ENCODE data around the gene MORC3. TPM values are rescaled to one million over a fixed set of nuclear protein-coding genes. Genes with fewer than 3 reads are reported as not detected.

MORC3 gene
- total RNA-seq, 1 experiment from 2014 or later, result 18.7 TPM

DNA sequence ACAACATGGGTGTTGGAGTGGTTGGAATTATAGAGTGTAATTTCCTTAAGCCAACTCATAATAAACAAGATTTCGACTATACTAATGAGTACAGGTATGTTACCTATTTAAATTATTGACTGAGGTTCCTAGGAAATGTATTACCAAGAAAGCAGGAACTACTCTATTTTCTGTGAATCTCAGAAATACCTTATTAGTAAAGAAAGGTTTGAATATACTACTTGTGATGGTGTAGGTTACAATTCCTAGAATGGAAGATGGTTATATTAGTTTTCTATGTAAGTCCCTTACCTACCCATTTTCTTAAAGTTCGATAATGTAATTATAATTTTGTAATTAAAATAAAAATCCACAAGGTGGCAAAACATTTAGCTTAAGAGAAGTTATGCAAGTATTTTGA lies 29.3 kb downstream of the MORC3 start:
- TF ChIP-seq, protein P1, sequence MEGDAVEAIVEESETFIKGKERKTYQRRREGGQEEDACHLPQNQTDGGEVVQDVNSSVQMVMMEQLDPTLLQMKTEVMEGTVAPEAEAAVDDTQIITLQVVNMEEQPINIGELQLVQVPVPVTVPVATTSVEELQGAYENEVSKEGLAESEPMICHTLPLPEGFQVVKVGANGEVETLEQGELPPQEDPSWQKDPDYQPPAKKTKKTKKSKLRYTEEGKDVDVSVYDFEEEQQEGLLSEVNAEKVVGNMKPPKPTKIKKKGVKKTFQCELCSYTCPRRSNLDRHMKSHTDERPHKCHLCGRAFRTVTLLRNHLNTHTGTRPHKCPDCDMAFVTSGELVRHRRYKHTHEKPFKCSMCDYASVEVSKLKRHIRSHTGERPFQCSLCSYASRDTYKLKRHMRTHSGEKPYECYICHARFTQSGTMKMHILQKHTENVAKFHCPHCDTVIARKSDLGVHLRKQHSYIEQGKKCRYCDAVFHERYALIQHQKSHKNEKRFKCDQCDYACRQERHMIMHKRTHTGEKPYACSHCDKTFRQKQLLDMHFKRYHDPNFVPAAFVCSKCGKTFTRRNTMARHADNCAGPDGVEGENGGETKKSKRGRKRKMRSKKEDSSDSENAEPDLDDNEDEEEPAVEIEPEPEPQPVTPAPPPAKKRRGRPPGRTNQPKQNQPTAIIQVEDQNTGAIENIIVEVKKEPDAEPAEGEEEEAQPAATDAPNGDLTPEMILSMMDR (conservative IDR thresholded peaks at IDR 0.05), result no peak
- WGBS (ENCODE audit: extremely low coverage, insufficient read length, low lambda C conversion rate), result no CpG with 5 or more reads among the region's 2 CpGs

More for the DNA sequence above, 29.3 kb downstream of the MORC3 start:
- H3K23ac ChIP-seq (ENCODE audit: insufficient read length, low read depth, low read length), result no peak overlapping the region
- Mint-ChIP-seq H3K4me3 (no peak overlapping the region), H3K27me3 (ENCODE audit: low read depth) (no peaks in the 10 kb centered on the region), H3K36me3 (ENCODE audit: insufficient read depth in 1 of 3, low read depth in 3 of 3) (peaks cover 21 to 74% (median 52%) of the 10 kb centered on the region in 3 experiments; a peak in 6 of 7 replicates), H3K4me1 (no peaks in the 10 kb centered on the region), H3K27ac (no peak overlapping the region; a peak in 1 of 7 replicates), H3K9me3 (no peaks in the 10 kb centered on the region)
- no peaks in the 10 kb centered on the region for H3K27me3 ChIP-seq (ENCODE audit: insufficient read depth, low read length)
- H3K4me1 ChIP-seq (ENCODE audit: insufficient read depth, low read length), result no peaks in the 10 kb centered on the region
- H3K27ac ChIP-seq (ENCODE audit: insufficient read length, low read depth, low read length), result no peak overlapping the region
- no peaks in the 10 kb centered on the region for H3K79me1 ChIP-seq (ENCODE audit: insufficient read depth, low read depth, low read length, poor library complexity, severe bottlenecking)
- no peaks in the 10 kb centered on the region for H3K23me2 ChIP-seq (ENCODE audit: insufficient read length, low read depth, low read length, poor library complexity, severe bottlenecking)
- DNase-seq, result no peak
- H3K79me2 ChIP-seq (ENCODE audit: insufficient read depth, low read length), result no peaks in the 10 kb centered on the region
- H2BK12ac ChIP-seq (ENCODE audit: insufficient read length, low read depth, low read length), result no peak overlapping the region
- H4K8ac ChIP-seq (replicated peaks; ENCODE audit: insufficient read length, low read depth, low read length), result no peak overlapping the region
- no peak overlapping the region for H2AFZ ChIP-seq (ENCODE audit: low read length)
- H4K20me1 ChIP-seq (ENCODE audit: control insufficient read depth, insufficient read depth, insufficient read length), result no peaks in the 10 kb centered on the region
- no peak overlapping the region for H2BK120ac ChIP-seq (ENCODE audit: low read depth, low read length, poor library complexity, severe bottlenecking)
- no peak overlapping the region for H2AK5ac ChIP-seq (ENCODE audit: insufficient read length, low read length)
- H2BK20ac ChIP-seq (ENCODE audit: low read depth, low read length, poor library complexity, severe bottlenecking), result no peak overlapping the region
- no peak overlapping the region for H2BK5ac ChIP-seq (ENCODE audit: insufficient read length, low read length)
- no peak overlapping the region for H3T11ph ChIP-seq (ENCODE audit: low read length)
- no peak overlapping the region for H4K91ac ChIP-seq (ENCODE audit: insufficient read length, low read depth, low read length)
- H3K14ac ChIP-seq (ENCODE audit: insufficient read depth, low read length), result no peak overlapping the region
- H3K4ac ChIP-seq (ENCODE audit: low read depth, low read length), result no peak overlapping the region
- H4K5ac ChIP-seq (ENCODE audit: insufficient read length, low read depth, low read length), result no peak overlapping the region
- no peak overlapping the region for H2BK15ac ChIP-seq (ENCODE audit: low read depth, low read length)
- no peaks in the 10 kb centered on the region for H3K9me3 ChIP-seq (ENCODE audit: control insufficient read depth, low read depth, low read length)
- H3K4me2 ChIP-seq (ENCODE audit: insufficient read depth, insufficient read length, low read length), result no peak overlapping the region
- no peak overlapping the region for H3K56ac ChIP-seq (ENCODE audit: insufficient read length, low read depth, low read length)
- H3K18ac ChIP-seq (ENCODE audit: insufficient read length, low read depth, low read length), result no peak overlapping the region
- H3K9ac ChIP-seq (ENCODE audit: extremely low read depth, insufficient read length, low read length), result no peak overlapping the region
